K562 (cell line): ENCODE data around the gene PIERCE2. TPM values are rescaled to one million over a fixed set of nuclear protein-coding genes. Genes with fewer than 3 reads are reported as not detected.

Experiments used
- ATAC-seq: fragments of 200-7000 bp; cut with Tn5 transposase; 3 replicates; pipeline ENCODE4 v1.9.1; 2020; ENCODE audit warnings: moderate library complexity
- BruUV-seq: library from RNA; stranded (reverse); fragments of 400-500 nt; replicated peaks from 2 replicates; lab custom pipeline; 2021; lab: Mats Ljungman, UMichigan
- CTCF ChIA-PET: fragments of 300-600 bp; formaldehyde crosslinking; extraction: SDS; loops from one replicate; lab custom pipeline; 2021; ENCODE audit warnings: low intra/inter-chr PET ratio; lab: Yijun Ruan, JAX
- POLR2A ChIA-PET: fragments of 300-600, 350-650 bp; sonication (Branson Sonifier 250); formaldehyde crosslinking; extraction: SDS; loops from one replicate; lab custom pipeline; 2021; ENCODE audit warnings: antibody characterized with exemption, inconsistent platforms; lab: Yijun Ruan, JAX
- DNase-seq, 4 experiments: peaks; one replicate each; pipeline versions ENCODE4 v3.0.0 to v3.0.0-alpha.2; 2011 to 2018; ENCODE audit warnings: low spot score in 3 of 4, mixed read lengths in 3 of 4; ENCODE audit errors: extremely low read depth in 1 of 4
- FAIRE-seq: peaks from 2 replicates; lab custom pipeline; 2011; peaks lifted over from hg19 to GRCh38; lab: Jason Lieb, UNC
- H2AFZ ChIP-seq: 2 replicates; pipeline ENCODE4 v1.6.0; 2011; ENCODE audit warnings: low read depth, low read length, control low read depth, inconsistent platforms
- H3K27ac ChIP-seq: fragments of 200-600 bp; 3 replicates; pipeline ENCODE4 v1.8.0; 2011; ENCODE audit warnings: low read depth, mild to moderate bottlenecking, control low read depth, inconsistent platforms, low read length, moderate library complexity, mixed read lengths; ENCODE audit errors: extremely low read depth
- H3K27me3 ChIP-seq, 2 experiments: fragments of 300-600 bp in 1 of 2; 2 replicates in 1 of 2; 3 replicates in 1 of 2; pipeline versions ENCODE4 v1.6.0 to v1.8.0; 2011; ENCODE audit warnings: inconsistent platforms in 2 of 2, low read length in 2 of 2, mild to moderate bottlenecking in 1 of 2, mixed read lengths in 1 of 2, moderate library complexity in 1 of 2; ENCODE audit not compliant: control insufficient read depth in 2 of 2, insufficient read depth in 2 of 2
- H3K36me3 ChIP-seq: fragments of 300-600 bp; 3 replicates; pipeline ENCODE4 v1.8.0; 2011; ENCODE audit warnings: mild to moderate bottlenecking, low read length, inconsistent platforms; ENCODE audit not compliant: control insufficient read depth, insufficient read depth
- H3K4me1 ChIP-seq, 2 experiments: fragments of 200-600 bp in 1 of 2; replicated peaks in 1 of 2; 2 replicates in 1 of 2; 3 replicates in 1 of 2; pipeline versions ENCODE4 v1.5.1 to v1.8.0; 2011; ENCODE audit warnings: inconsistent platforms in 2 of 2, low read length in 2 of 2, mild to moderate bottlenecking in 1 of 2, mixed read lengths in 1 of 2, moderate library complexity in 1 of 2; ENCODE audit not compliant: control insufficient read depth in 2 of 2, insufficient read depth in 2 of 2
- H3K4me2 ChIP-seq: 2 replicates; pipeline ENCODE4 v1.6.1; 2011; ENCODE audit warnings: low read length, control low read depth, inconsistent platforms, mixed read lengths; ENCODE audit not compliant: insufficient read depth
- H3K4me3 ChIP-seq: fragments of 200-600 bp; sonication (generic), shearing (Covaris generic); 2 replicates; pipeline ENCODE4 v1.5.1; 2016; ENCODE audit warnings: control low read depth, inconsistent platforms
- H3K79me2 ChIP-seq: fragments of 200-600 bp; 3 replicates; pipeline ENCODE4 v1.8.0; 2011; ENCODE audit warnings: low read length, inconsistent platforms; ENCODE audit not compliant: control insufficient read depth, insufficient read depth
- H3K9ac ChIP-seq, 2 experiments: 2 replicates each; pipeline versions ENCODE4 v1.6.0 to v1.6.1; 2011; ENCODE audit warnings: low read depth in 2 of 2, low read length in 2 of 2, control low read depth in 1 of 2, inconsistent platforms in 1 of 2, mild to moderate bottlenecking in 1 of 2, mixed read lengths in 1 of 2; ENCODE audit not compliant: insufficient read depth in 1 of 2
- H3K9me1 ChIP-seq: one replicate; pipeline ENCODE4 v1.6.0; 2011; ENCODE audit warnings: inconsistent platforms, mild to moderate bottlenecking, low read length, moderate library complexity; ENCODE audit not compliant: control insufficient read depth, insufficient read depth
- H3K9me3 ChIP-seq: replicated peaks from 2 replicates; pipeline ENCODE4 v1.5.1; 2011; ENCODE audit warnings: low read depth, low read length, inconsistent platforms; ENCODE audit not compliant: control insufficient read depth, insufficient read depth
- H4K20me1 ChIP-seq: replicated peaks from 2 replicates; pipeline ENCODE4 v1.6.1; 2011; ENCODE audit warnings: low read length, inconsistent platforms, mixed read lengths; ENCODE audit not compliant: control insufficient read depth, insufficient read depth
- CEBPB ChIP-seq: fragments of 450-650 bp; IDR thresholded peaks from 2 replicates; pipeline ENCODE4 v1.6.1; 2016; ENCODE audit warnings: missing genetic modification characterization, missing compliant biosample characterization
- CEBPG ChIP-seq, 3 experiments: fragments of 200-800 bp in 1 of 3; sonication (Bioruptor generic) in 1 of 3; sonication (generic) in 1 of 3; formaldehyde crosslinking in 1 of 3; IDR thresholded peaks in 2 of 3; conservative IDR thresholded peaks in 1 of 3; 2 replicates each; pipeline versions ENCODE4 v1.6.1 to v1.8.0; 2016 to 2022; ENCODE audit warnings: missing compliant biosample characterization in 2 of 3, missing genetic modification characterization in 2 of 3, mild to moderate bottlenecking in 1 of 3, missing genetic modification reagents in 1 of 3
- MBD2 ChIP-seq: sonication (generic); IDR thresholded peaks from 2 replicates; pipeline ENCODE4 v1.6.1; 2016; ENCODE audit warnings: low read depth, borderline replicate concordance
- PPARD ChIP-seq: fragments of 250-450 bp; sonication (Bioruptor Pico); IDR thresholded peaks from 2 replicates; pipeline ENCODE4 v1.8.0; 2022; ENCODE audit warnings: inconsistent platforms, mild to moderate bottlenecking, moderate library complexity
- SP2 ChIP-seq: IDR thresholded peaks from 2 replicates; pipeline ENCODE4 v1.6.1; 2011; ENCODE audit warnings: mild to moderate bottlenecking, low read depth, low read length, moderate library complexity; ENCODE audit not compliant: poor library complexity, severe bottlenecking; ENCODE audit errors: extremely low read depth
- THAP7 ChIP-seq: fragments of 250-450 bp; sonication (Bioruptor Pico); IDR thresholded peaks from 2 replicates; pipeline ENCODE4 v1.5.0; 2021
- TRIM24 ChIP-seq, 2 experiments: fragments of 450-650 bp; IDR thresholded peaks; 2 replicates each; pipeline ENCODE4 v1.6.1; 2016
- WGBS: fragments of 100-300 bp; shearing (Covaris generic); methylation state at CpG from one replicate; pipeline ENCODE4 v1.1.6; 2016; ENCODE audit warnings: low coverage, mixed read lengths; ENCODE audit not compliant: insufficient coverage; ENCODE audit errors: missing lambda C conversion rate; 5-methylcytosine and 5-hydroxymethylcytosine counted together
- in situ Hi-C: fragments of 300-500 bp; cut with MboI; formaldehyde crosslinking; loops from 4 replicates; pipeline ENCODE4 v1.15.0; 2018; ENCODE audit warnings: inconsistent platforms, mixed read lengths
- intact Hi-C: fragments of 100-400 bp; cut with micrococcal nuclease; formaldehyde crosslinking; loops from 2 replicates; pipeline ENCODE4 v1.14.2; 2022
- polyA plus RNA-seq, 8 experiments: library from polyadenylated mRNA; depleted of rRNA in 4 of 8; stranded (reverse) in 5 of 8; unstranded in 3 of 8; fragments of >200 nt; fragmentation: Nextera tagmentation in 2 of 8; fragmentation: Illumina TruSeq in 1 of 8; extraction: Ambion mirVana in 2 of 8; extraction: Trizol in 1 of 8; gene quantifications; 2 replicates each; pipeline versions ENCODE4 v1.2.1 to v1.2.3, GENCODE V29; 2011 to 2014; ENCODE audit warnings: inconsistent platforms in 1 of 8, missing spikeins in 1 of 8
- total RNA-seq, 7 experiments: library from RNA; depleted of rRNA in 6 of 7; stranded (reverse); fragments of >200 nt in 6 of 7; fragmentation: Illumina TruSeq in 2 of 7; extraction: Trizol in 2 of 7; gene quantifications; 2 replicates each; pipeline versions ENCODE4 v1.2.1 to v1.2.3, GENCODE V29; 2011 to 2021; ENCODE audit warnings: low replicate concordance in 1 of 7

The PIERCE2 gene
- total and polyA plus RNA-seq, 9 of the 15 experiments (the other 6 are each of a cell fraction or from before 2014, with no cell fraction given) = 2.9 to 4.8 (median 4.0) TPM

- TF ChIP-seq SP2 = no peak
Measured at GRCh38 chr15:55389264-55389607, 19.1 kb upstream of the PIERCE2 start (continued).

DNA sequence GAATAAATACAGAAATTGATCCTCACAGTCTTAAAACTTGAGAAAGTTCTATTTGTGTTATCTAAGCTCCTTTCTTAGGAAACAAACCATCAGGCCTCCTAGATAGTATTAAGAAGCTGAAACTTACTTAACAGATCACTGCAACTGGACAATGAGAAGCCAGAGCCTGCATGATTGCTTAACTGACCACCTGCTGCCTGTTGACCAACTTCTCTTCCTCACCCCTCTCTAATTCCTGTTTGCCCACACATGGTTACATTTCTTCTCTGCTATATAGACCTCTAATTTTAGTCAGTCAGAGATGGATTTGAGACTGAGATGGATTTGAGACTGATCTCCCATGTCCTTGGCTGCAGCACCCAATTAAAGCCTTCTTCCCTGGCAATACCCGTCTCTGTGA is 13.6 kb upstream of the PIERCE2 start:
- Histone ChIP-seq H3K36me3 (peaks cover 9% of the 10 kb centered on the region; the same call in 1 of the 3 replicates), H3K4me2 (no peak overlapping the region), H3K79me2 (peaks cover 87% of the 10 kb centered on the region), H3K4me1 (peaks cover 12 to 19% of the 10 kb centered on the region in 2 experiments), H2AFZ (no peak overlapping the region), H3K27ac (no peak overlapping the region), H4K20me1 (no peaks in the 10 kb centered on the region), H3K9me3 (peaks cover 8% of the 10 kb centered on the region), H3K27me3 (no peaks in the 10 kb centered on the region)
- ATAC-seq (no peak), DNase-seq (no peak), FAIRE-seq (no peak)
- BruUV-seq = no TSS peak
- in situ Hi-C loops (no loop called here), intact Hi-C loops (loop anchor here (5.0 kb wide), 1 partner anchor 1928 kb away; no protein-coding TSS in a partner anchor)
- CTCF ChIA-PET = no interaction called here
- TF ChIP-seq PPARD (CRISPR knock-in tag) (no peak), MBD2 (no peak), THAP7 (CRISPR knock-in tag) (no peak), CEBPB (tag) (peak; percentile 42; the same call in 1 of the 2 replicates), TRIM24 (IDR thresholded peaks at IDR 0.05) (0 out of 4 replicates have a peak, but pooled peaks of 1 of the 2 experiments have one; percentile 29), CEBPG (CRISPR knock-in tag; IDR thresholded peaks at IDR 0.05) (no peak), CEBPG (tag; conservative IDR thresholded peaks at IDR 0.05 in 1 of 2, IDR thresholded peaks at IDR 0.05 in 1 of 2) (0 out of 4 replicates have a peak, but pooled peaks of 1 of the 2 experiments have one; percentile 22)
- TF ChIP-seq, all 486 proteins: peak for 3
- H3K9me1 ChIP-seq = no peaks in the 10 kb centered on the region
- 100% methylated on average over 1 of the region's 1 CpG for WGBS
- H3K9ac ChIP-seq = no peak overlapping the region
- H3K4me3 ChIP-seq = no peak overlapping the region
- POLR2A ChIA-PET = interaction anchor here (0.7 kb wide), 1 partner anchor 31 kb away, joined by 3 read pairs; no protein-coding TSS in a partner anchor
